GM18520 (cell line): ENCODE measurements around the gene TMEM255B.
"Not testable (repeated sequence)": the region's sequence is repeated elsewhere in the genome, so short reads cannot be mapped to it uniquely, and the experiment has no call there.

ENCODE experiments used
- ATAC-seq: cut with Tn5 transposase; IDR thresholded peaks from one replicate; pipeline ENCODE4 v1.9.1; 2021; ENCODE audit not compliant: unreplicated experiment

Gene TMEM255B

DNA sequence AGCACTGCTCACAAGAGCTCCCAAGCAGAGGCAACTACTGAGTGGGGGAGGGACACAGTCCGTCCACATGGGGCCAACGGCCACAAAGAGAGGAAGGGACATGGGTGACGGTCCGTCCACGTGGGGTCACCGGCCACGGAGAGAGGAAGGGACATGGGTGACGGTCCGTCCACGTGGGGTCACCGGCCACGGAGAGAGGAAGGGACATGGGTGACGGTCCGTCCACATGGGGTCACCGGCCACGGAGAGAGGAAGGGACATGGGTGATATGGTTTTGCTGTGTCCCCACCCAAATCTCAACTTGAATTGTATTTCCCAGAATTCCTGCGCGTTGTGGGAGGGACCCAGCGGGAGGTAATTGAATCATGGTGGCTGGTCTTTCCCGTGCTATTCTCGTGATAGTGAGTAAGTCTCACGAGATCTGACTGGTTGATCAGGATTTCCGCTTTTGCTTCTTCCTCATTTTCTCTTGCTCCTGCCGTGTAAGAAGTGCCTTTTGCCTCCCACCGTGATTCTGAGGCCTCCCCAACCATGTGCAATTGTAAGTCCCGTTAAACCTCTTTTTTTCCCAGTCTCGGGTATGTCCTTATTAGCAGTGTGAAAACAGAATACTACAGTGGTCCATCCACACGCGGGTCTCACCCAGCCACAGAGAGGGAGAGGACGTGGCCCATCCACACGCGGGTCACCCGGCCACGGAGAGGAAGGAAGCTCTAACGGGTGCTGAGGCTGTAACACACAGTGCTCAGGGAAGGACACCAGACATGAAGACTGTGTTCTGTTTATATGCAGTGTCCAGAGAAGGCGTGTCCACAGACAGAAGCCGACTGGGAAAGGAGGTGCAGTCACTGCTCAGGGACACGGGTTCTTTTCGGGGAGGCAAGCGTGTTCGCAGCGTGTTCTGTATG, 56.4 kb downstream of the TMEM255B start:
- ATAC-seq = no peak

DNA sequence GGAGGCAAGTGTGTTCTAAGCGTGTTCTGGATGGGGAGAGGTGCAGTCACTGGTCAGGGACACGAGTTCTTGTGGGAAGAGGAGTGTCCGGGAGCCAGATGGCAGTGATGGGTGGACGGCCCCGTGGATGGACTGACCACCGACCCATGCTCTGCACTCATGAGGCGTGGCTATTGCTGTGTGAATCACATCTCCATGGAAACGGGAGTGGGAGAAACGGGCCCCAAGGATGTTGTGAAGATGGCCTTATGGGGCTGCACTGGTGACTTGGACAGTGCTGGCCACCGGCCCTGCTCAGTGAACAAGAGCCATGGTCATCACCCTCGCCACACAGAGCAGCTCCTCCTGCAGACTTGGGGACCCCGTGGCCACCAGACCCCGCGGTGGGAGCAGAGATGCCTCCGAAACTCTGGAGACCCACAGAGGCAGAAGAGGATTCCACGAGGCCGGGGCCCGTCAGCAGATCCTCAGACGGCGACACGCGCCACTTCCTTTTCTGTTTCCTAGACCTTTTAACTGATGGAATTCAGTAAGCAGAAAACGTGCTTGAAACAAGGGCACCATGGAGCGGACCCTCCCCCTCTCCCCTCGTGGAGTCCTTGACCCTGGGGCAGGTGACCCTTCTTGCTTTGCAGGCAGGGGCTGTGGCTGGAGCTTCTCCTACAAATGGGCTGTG, 57.4 kb downstream of the TMEM255B start:
- no peak for ATAC-seq

DNA sequence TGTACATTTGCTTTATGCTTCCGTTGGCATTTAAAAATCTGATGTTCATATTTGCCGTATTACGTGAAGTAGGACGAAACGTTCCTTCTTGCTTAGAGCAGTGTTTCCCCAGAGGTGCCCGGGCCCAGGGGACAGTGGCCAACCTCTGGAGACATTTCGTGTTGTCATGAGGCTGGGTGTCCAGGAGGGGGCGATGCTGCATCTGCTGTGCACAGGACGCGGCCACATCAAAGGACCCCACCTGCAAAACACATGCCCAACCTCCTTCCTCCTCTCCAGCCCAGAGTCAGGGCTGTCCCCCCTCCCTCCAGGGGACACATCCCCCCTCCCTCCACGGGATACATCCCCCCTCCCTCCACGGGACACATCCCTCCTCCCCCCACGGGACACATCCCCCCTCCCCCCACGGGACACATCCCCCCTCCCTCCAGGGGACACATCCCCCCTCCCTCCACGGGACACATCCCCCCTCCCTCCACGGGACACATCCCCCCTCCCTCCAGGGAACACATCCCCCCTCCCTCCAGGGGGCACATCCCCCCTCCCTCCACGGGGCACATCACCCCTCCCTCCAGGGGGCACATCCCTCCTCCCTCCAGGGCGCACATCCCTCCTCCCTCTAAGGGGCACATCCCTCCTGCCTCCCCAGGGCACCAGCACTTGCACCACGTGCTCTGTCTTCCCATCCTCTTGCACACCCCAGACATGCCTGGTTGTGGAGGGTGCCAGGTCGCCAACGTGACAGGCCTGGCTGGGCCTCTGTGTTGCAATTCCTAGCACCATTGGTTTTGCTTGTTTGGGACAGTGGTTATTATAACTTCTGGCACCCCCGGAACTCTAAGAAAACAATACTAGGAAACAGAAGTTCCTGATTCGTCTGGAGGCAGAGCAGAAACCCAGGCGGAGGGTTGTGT, 58.2 kb downstream of the TMEM255B start:
- ATAC-seq = no peak

DNA sequence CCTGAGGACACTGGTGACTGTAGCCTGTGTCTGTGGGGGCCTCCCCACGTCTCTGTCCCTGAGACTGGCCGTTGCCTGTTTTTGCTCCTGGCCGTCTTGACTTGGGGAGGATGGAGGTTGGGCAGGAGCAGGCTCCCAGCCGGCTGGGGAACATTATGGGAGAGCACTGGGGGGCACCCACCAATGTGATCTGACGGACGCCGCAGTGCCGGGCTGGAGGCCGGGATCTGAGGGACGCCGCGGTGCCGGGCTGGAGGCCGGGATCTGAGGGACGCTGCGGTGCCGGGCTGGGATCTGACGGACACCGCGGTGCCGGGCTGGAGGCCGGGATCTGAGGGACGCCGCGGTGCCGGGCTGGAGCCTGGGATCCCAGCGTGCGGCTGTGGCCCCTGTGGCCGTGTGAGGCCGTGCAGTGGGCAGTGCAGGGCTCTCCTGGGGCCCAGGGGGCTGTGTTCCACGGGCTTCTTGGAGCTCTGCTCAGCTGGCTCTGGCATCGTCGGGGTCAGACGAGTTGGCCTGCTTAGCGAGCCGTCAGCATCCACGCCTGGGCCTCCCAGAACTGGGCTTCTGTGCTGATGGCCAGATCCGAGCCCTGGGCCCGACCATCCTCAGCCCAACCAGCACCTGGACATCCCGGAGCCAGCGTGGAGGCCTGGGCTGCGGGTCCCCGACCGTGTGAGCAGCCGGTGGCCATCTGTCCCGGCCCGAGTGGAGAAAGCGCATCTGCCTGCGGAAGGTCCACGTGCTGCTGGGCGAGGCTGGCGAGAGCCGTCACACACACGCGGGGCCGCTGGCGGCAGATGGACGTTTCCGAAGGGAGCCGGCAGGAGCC, 59.0 kb downstream of the TMEM255B start:
- no peak for ATAC-seq

DNA sequence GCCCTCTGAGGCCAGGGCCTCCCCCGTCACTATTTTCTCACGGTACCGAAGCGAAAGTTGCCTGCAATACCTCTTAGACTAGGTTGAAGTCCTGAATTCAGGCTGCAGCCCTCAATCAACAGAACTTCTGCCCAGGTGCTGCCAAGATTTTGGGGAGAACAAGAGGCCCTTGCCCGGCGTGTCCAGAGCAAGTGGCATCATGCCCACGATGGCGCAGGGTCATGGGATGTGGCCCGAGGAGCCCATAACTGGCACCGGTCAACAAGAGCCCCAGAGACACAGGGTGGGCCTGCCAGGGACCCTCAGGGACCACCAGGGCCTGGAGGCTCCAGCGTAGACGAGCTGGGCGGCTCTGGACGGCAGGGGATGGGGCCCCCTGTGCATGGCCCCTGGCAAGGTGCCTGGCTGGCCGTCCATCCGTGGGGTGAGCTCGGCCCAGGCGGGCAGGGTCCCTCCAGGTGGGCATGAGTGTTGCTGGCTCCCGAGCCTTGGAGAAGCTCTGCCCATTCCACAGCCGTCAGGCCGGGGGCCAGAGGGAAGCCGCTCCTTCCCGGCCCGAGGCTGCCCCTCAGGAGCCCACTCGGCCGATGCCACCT, 59.8 kb downstream of the TMEM255B start:
- no peak for ATAC-seq

DNA sequence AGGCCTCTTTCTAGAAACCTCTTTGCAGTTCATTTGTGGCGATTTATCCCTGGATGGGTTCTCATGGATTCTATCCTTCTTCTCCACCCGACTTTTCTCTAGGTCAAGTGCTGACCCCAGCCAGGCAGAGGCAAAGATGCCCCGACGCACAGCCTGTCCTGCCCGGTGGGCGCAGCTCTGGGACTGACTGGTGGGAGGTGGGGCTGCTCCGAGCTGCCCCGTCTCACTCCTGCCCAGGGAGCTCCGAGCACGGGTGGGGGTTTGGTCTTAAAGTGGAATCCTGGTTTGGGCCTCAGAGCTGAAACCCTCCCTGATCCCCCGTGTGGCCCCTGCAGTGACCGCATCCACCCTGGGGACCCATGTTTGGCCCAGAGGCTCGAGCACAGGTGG, 60.3 kb downstream of the TMEM255B start:
- no peak for ATAC-seq

DNA sequence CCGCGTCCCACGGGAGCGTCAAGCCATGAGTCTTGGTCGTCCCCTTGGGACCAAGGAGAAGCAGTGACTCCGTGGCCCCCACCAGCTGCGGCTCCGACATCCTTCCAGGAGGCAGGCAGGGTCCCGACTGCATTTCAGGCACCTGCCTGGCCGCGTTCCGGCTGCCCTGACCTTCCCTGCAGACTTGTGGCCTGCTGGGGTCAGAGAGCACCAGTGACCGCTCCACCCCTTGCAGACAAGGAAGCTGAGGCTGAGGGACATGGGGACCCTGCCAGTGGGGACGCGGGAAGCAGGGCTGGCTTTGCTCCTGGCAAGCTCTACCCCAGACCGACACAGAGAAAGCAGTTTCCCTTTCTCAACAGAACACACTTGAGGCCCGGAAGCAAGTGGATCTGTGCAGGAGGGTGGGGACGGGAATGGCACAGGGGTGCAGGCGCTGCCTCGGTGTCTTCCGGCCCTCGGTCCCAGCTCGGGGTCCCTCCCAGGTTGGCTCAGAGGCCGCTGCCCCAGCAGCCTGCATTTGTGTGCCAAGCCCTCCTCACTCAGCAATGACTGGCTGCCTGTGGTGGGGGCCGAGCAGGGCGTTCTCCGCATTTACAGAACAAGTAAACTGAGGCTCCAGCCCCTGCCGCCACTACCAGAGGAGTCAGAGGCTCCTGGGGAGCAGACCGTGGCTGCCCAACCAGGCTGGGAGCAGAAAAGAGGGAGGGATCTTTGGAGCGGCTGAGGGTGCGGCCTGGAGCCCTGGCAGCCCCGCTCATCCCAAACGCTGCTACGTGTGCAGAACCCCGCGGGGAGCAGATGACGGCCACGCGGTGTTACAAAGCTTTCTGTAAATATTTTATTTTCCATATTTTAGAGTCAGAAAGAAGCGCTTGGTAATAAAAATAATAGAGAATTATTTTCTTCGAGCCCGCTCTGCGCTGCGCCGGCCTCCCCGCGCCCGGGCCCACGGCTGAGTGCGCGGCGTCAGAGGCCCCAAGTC, 61.0 kb downstream of the TMEM255B start:
- ATAC-seq = no peak

DNA sequence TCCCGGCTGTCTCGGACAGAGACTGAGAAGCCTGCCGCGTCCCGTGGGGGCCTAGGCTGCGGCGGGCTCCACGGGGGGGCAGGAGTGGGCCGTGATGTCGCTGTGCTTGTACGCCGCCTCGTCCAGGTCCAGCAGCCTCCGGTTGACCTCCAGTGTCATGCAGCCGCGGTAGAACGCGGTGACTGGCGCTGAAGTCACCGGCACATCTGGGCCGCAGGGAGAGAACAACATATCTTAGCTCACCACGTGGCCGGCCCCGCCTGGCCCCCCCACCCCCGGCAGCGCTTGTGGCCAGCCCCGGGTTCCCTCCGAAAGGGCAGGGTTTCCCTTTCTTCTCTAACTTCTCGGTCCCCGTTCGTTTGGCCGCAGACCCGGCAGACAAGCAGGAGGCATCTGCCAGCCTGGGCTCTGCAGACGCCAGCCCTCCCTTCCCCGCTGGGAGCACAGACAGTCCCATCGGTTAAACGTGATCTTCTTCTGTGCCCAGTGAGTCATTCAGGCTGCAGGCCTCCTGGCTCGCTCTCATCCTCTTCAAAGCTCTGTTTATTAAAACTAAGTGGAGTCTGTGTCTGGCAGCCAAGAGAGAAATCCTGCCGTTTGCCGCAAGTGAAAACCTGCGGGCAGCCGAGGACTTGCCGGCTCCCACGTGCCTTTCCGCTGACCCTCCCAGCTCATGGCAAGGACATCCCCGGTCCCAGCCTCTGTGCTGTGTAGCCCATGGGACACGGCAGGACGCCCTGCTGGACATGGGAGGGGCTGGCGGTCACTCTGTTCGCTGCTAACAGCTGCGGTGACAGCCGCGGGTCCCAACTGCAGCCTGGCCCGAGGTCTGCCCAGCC, 62.0 kb downstream of the TMEM255B start:
- ATAC-seq = no peak

DNA sequence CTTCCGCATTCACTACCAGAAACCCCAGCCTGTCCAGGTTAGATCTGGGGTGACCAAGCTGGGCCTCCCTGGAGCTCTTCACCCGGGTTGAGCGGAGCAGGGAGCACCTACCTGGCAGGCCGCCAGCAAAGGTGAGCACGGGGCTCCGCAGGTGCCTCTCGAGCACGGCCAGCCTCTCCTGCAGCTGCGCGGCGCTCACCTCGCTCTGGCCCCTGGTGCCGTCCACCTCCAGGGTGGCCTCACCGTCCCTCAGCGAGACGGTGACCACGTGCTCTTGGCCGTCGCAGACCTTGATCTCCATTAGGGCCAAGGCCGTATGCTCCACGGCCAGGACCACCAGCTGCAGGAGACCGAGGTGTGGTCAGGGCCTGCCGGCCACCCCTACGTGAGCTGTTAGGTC, 62.8 kb downstream of the TMEM255B start:
- no peak for ATAC-seq

DNA sequence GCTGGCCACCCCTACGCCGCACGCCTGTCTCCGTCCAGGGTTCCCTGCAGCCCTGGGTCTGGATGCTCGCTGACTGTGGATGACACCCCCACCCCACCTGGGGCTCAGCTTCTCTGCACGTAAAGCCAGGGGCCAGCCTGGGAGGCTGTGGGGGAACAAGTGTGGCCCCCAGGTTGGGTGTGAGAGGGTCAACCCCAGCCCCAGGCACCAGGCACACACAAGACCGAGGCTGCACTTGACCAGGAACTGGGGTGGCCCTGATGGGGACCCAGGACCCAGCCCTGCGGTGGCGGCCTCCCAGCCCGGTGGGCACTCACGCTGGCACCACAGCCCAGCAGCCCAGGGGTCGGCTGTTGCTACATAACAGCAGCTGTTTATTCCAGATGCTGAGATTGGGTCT, 63.2 kb downstream of the TMEM255B start:
- ATAC-seq = no peak

DNA sequence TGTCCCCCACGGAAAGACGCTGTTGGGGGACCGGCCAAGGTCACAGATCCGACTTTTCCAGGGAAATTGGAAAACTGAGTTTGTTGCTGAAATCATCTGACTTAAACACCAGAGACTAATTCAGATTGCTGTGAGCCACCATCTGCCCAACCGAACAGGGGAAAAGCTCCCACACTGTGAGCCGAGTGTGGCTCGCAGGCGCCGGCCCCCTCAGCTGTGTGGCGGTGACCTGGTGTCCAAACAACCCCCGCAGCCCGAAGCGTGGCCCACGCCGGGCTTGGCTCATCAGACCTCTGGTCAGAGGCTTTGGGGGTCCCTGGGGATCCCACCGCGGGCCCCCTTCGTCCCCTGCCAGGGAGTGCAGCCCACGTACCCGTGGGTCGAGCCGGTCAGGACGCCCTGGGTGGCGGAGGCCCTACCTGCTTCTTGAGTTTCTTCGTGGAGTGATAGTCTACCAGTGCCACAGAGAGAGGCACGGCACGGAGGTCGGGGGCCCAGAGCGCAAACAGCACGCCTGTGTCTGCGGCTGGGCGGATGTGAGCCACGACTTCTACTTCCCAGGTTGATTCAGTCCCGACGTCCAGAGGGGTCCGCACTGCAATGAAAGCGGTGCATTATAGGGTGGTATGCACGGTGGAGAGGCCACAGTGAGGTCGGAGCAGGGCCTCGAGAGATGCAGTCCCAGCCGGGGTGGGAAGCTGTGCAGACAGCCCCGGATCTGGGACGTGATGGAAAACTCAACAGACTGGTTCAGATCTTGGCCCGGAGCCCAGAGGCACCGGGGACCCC, 64.1 kb downstream of the TMEM255B start:
- ATAC-seq = no peak

DNA sequence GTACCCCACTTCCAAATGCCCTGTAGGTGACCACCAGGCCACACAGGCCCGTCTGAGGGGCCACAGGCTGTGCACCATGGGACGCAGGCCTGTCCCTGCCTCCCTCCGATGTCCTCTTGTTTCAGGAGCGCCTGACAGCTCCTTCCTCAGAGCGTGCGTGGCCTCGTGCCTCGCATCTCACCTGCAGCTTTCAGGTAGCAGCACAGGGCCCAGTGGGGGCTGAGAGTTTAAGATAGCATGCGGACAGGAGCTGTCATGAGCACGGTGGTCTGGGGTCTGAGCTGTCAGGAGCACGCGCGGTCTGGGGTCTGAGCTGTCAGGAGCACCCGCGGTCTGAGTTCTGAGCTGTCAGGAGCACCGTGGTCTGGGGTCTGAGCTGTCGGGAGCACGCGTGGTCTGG, 64.7 kb downstream of the TMEM255B start:
- no peak for ATAC-seq

DNA sequence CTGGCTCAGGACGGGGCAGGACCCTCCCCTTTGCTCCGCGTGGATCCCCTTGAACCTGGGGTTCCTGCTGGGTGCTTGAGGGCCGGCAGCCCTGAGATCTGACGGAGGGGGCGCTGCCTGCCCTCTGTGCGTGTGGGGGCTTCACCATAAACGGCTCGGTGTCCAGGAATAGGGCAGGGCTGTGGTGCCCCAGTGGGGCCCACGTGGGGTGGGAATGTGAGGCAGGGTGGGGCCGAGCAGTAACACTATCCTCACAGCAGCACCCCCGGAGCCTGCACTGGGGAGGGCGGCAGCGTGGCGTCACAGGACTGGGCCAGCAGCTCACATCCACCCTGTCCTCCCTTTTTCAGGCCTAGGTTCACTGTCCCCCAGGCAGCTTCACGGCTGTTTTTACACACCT, 66.8 kb downstream of the TMEM255B start:
- ATAC-seq = no peak

DNA sequence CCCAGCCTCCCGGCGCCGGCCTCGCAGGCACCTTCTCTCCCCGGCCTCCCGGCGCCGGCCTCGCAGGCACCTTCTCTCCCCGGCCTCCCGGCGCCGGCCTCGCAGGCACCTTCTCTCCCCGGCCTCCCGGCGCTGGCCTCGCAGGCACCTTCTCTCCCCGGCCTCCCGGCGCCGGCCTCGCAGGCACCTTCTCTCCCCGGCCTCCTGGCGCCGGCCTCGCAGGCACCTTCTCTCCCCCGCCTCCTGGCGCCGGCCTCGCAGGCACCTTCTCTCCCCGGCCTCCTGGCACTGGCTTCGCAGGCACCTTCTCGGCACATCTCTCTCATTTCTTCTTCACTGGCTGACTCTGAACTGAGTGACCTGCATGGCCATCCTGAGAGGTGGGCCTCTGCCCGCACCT, 67.4 kb downstream of the TMEM255B start:
- ATAC-seq = not testable (repeated sequence)

DNA sequence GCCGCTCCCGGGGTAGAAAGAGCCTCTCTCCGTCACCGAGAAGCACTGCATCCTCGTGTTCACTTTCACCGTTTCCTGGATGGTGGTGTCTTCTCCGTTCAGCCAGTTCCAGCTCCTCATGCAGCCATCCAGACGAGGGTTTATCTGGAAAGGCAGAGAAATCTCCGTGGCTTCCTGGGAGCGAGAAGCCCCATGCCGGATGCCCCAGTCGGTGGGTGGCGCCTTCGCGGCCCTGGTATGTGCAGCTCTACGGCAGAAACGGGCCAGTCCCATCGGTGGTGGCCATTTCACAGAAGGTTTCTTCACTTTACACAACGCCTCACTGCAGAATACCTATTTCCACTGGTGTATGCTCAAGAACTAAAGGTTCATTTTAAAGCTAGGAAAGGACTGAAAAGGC, 68.0 kb downstream of the TMEM255B start:
- no peak for ATAC-seq

DNA sequence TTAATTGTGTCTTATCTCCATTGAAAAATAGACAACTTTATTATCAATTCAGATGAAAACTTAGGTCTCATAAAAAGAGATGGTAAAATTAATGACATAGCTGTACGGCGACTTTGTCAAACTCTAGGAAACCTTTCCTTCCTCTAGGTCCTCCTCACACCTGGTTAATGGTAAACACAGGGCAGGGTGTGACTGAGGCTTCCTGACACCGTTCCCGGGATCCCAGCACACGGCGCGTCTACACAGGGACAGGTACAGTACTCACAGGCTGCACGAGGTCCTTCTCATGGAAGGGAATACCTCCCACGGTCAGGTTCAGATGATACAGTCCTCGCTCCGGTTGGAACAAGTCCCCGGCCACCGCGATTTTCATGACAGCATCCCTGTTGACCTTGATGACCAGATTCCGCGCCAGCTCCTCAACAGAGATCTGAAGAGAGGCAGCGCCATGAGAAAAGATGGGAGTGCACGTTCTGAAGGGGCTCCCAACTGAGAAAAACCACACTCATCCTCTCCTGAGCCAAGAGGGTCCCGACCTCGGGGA, 69.3 kb downstream of the TMEM255B start:
- no peak for ATAC-seq

DNA sequence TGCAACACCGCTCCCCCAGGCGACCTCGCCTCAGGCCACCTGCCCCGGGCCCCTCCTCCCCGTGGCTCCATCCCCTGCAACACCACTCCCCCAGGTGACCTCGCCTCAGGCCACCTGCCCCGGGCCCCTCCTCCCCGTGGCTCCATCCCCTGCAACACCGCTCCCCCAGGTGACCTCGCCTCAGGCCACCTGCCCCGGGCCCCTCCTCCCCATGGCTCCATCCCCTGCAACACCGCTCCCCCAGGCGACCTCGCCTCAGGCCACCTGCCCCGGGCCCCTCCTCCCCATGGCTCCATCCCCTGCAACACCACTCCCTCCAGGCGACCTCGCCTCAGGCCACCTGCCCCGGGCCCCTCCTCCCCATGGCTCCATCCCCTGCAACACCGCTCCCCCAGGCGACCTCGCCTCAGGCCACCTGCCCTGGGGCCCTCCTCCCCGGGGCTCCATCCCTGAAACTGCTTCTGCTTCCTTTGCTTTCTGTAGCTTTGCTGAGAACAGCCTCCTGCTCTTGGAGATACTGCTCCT, 71.5 kb downstream of the TMEM255B start:
- ATAC-seq = not testable (repeated sequence)
